Measurements from ENCODE around the gene SMIM10L2A. TPM values are rescaled to one million over a fixed set of nuclear protein-coding genes. Genes with fewer than 3 reads are reported as not detected.

SMIM10L2A gene
- total RNA-seq, 1 donor from 2014 or later, result 0.85 TPM

DNA sequence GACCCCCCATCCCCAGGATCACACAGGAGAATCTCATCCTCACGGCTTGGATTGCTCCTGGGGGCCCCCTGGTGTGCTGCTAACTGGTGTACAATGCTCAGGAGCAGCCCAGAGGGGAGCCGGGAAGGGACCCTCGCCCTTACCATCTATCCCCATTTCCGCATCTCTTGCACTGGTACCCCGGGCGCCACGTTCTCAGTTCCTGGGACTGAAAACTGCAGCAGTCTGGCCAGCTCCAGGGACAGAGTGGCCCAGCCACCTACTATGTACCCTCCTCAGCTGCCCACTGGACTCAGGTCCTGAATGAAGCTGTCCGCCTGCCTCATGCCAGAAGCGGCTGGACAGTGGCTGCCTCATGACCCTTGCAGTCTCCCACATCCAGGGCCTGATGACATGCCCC, 2.7 kb downstream of the SMIM10L2A start:
- H3K27me3 ChIP-seq, result no peaks in the 10 kb centered on the region
- no peak overlapping the region for H3K4me3 ChIP-seq
- no peaks in the 10 kb centered on the region for H3K36me3 ChIP-seq
- H3K4me1 ChIP-seq, result no peaks in the 10 kb centered on the region
- TF ChIP-seq, protein P1, sequence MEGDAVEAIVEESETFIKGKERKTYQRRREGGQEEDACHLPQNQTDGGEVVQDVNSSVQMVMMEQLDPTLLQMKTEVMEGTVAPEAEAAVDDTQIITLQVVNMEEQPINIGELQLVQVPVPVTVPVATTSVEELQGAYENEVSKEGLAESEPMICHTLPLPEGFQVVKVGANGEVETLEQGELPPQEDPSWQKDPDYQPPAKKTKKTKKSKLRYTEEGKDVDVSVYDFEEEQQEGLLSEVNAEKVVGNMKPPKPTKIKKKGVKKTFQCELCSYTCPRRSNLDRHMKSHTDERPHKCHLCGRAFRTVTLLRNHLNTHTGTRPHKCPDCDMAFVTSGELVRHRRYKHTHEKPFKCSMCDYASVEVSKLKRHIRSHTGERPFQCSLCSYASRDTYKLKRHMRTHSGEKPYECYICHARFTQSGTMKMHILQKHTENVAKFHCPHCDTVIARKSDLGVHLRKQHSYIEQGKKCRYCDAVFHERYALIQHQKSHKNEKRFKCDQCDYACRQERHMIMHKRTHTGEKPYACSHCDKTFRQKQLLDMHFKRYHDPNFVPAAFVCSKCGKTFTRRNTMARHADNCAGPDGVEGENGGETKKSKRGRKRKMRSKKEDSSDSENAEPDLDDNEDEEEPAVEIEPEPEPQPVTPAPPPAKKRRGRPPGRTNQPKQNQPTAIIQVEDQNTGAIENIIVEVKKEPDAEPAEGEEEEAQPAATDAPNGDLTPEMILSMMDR (IDR thresholded peaks at IDR 0.05), result no peak
- no peaks in the 10 kb centered on the region for H3K9me3 ChIP-seq
- DNase-seq (ENCODE audit: low spot score in 2 of 2), result no peak
- H3K27ac ChIP-seq, result no peak overlapping the region
- intact Hi-C loops (cut with DNase I), result no loop called here

DNA sequence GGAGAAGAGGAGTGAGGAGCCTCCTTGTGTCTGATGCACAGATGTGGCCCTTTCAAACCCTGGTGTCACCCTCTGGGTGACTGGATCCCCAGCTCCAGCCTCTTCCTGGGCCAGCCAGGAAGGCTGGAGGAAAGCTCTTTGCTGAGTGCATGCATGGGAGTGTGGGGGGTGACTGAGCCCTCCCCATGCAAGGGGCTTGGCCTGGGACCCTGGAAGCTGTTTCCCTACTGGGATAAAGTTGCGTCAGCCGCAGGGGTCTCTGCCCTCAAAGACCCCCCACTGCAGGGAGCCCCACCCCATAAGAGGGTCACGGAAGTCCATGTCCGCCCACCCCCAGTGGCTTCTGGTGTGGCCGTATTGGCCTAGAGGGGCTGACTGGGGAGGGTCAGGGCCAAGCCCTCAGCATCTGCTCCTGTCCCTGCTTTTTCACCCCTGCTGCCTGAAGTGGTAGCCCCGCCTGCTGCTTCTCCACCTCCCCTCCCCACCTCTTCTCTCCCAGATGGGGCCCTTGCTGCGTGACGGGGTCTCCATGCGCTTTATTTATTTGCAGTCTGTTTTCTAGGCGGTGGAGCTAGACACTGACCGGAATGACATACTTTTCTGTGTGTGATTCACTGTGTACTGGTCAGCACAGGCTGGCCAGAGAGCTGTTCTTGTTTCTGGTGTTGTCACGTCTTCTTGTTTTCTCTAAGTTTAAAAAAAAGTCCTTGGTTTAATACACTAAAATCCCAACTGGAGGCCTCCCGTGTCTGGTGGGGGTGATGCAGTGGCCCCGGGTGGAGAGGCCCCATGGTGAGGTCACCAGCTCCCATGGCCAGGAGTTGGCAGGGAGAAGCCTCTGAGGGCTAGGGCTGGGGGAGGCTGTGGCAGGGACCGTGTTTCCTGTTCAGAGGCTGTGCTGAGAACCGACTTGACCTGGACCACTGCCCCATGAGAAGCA, 3.6 kb downstream of the SMIM10L2A start:
- no peaks in the 10 kb centered on the region for H3K9me3 ChIP-seq
- H3K4me1 ChIP-seq, result no peaks in the 10 kb centered on the region
- no peak overlapping the region for H3K4me3 ChIP-seq
- DNase-seq (ENCODE audit: low spot score in 2 of 2), result no peak
- no peaks in the 10 kb centered on the region for H3K27me3 ChIP-seq
- H3K36me3 ChIP-seq, result no peaks in the 10 kb centered on the region
- TF ChIP-seq, protein P1 (IDR thresholded peaks at IDR 0.05), result no peak
- H3K27ac ChIP-seq, result no peak overlapping the region
- intact Hi-C loops (cut with DNase I), result no loop called here

DNA sequence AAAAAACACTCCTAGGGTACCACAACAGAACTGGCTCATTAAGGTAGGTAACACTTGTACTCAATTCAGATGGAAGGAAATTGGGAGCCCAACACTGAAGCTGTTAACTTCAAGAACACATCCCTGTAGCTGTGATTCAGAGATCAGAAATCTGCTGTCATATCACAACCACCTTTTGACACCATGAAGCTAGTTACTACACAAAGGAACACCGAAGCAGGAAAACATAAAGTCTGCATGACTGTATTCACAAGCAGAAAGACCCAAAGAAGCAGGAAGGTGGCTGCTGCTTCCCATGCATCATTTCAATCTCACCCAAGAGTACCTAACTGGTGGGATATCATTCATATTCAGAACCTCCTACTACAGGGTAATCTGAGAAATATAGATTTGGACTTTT, 7.7 kb downstream of the SMIM10L2A start:
- no peak overlapping the region for H3K27ac ChIP-seq
- TF ChIP-seq, protein P1 (IDR thresholded peaks at IDR 0.05), result no peak
- H3K4me1 ChIP-seq, result no peaks in the 10 kb centered on the region
- H3K4me3 ChIP-seq, result no peak overlapping the region
- peaks cover 0 to 2% of the 10 kb centered on the region in 2 donors for H3K9me3 ChIP-seq
- H3K36me3 ChIP-seq, result no peaks in the 10 kb centered on the region
- DNase-seq (ENCODE audit: low spot score in 2 of 2), result no peak
- intact Hi-C loops (cut with DNase I), result no loop called here
- no peaks in the 10 kb centered on the region for H3K27me3 ChIP-seq

DNA sequence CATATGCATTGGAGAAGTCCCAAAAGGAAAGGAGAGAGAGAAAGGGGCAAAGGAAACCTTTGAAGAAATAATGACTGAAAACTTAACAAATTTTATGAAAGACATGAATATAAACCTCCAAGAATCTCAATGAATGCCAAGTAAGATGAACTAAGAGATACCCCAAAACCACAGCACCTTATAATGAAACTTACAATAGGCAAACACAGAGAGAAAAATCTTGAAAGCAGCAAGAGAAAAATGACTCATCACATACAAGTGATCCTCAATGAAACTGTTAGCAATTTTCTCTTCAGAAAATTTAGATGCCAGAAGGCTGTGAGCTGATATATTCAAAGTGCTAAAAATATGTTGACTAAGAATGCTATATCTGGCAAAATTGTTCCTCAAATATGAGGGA, 10.1 kb downstream of the SMIM10L2A start:
- Histone ChIP-seq H3K36me3 (no peaks in the 10 kb centered on the region), H3K9me3 (peaks cover 0 to 2% of the 10 kb centered on the region in 2 donors), H3K4me3 (no peak overlapping the region), H3K27me3 (no peaks in the 10 kb centered on the region), H3K27ac (no peak overlapping the region), H3K4me1 (no peaks in the 10 kb centered on the region)
- TF ChIP-seq, protein P1 (IDR thresholded peaks at IDR 0.05), result no peak
- DNase-seq (ENCODE audit: low spot score in 2 of 2), result no peak
- intact Hi-C loops (cut with DNase I), result no loop called here

DNA sequence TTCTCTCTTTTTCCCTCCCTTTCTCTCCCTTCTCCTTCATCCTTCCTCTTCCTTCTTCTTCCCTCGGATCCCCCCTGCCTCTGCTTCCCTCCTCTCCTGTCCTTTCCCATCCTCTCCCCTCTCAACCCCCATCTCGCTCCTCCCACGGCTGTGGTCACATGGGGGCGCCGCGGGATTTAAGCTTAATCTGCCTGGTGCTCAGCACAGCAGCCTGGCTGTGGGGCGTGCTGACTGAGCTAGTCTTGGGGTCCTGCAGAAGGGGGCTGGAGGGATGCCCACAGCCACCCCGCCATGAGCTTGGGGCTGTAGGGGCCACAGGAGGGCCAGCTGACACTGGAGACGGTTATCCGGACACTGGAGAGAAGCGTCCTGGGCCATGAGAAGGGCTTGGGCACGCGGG, 10.7 kb downstream of the SMIM10L2A start:
- intact Hi-C loops (cut with DNase I), result no loop called here
- Histone ChIP-seq H3K36me3 (no peaks in the 10 kb centered on the region), H3K27me3 (no peaks in the 10 kb centered on the region), H3K27ac (no peak overlapping the region), H3K4me3 (no peak overlapping the region), H3K4me1 (no peaks in the 10 kb centered on the region), H3K9me3 (peaks cover 0 to 2% of the 10 kb centered on the region in 2 donors)
- DNase-seq (ENCODE audit: low spot score in 2 of 2), result no peak
- TF ChIP-seq, protein P1 (IDR thresholded peaks at IDR 0.05), result no peak

Data from ascending aorta (tissue), 2 donors.